Measurements from ENCODE around the gene ADCYAP1R1.

The ADCYAP1R1 gene

GRCh38 chr7:31069860-31070555 is 17.9 kb downstream of the ADCYAP1R1 start:
- DNase-seq: no peak

DNA sequence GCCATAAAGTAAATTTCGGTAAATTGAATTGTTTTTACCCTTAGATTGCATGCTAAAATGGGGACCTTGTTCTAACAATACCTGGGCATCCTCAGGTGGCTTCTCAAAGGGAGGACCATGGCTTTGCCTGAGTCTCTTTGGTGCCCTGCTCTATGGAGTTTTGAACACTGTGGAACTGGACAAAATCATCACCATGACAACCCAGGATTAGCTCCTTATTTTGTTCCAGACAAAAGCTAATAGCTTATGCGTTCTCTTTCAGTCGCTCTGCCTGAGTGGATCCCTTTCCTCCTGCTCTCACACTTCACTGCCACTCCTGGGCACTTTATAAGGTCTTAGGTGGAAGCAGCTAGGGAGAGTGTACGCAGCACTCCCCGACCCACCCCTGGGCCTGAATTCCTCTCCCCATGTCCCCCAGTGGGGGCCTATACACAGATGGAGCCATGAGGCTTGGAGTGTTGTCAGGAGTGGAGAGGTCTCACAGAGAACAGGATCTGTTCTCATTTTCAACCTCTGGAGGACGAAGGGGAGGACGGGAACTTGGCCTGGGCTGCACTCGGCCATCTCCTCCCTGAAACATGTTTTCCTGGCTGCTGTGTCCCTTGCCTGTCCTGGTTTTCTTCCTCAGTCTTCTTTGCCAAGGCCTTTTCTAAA is 19.0 kb downstream of the ADCYAP1R1 start:
- no peak for DNase-seq

- DNase-seq: no peak
Observed at GRCh38 chr7:31071645-31072029, 19.5 kb downstream of the ADCYAP1R1 start.

GRCh38 chr7:31073326-31074119 is 21.4 kb downstream of the ADCYAP1R1 start:
- DNase-seq: no peak

DNA sequence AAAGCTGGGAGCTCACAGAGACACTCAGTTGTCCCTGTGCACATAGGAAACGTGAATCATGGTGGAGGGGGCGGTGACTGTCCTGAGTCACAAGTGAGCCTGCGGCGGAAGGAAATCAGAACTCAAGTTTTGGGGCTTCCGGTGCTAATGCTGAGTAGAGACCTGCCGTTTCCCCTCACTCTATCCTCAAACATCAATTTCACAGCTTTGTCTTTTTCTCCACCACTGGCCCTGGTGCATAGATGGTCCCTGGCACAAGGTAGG is 21.9 kb downstream of the ADCYAP1R1 start:
- DNase-seq: no peak

GRCh38 chr7:31074403-31075085 is 22.4 kb downstream of the ADCYAP1R1 start:
- DNase-seq: no peak

DNA sequence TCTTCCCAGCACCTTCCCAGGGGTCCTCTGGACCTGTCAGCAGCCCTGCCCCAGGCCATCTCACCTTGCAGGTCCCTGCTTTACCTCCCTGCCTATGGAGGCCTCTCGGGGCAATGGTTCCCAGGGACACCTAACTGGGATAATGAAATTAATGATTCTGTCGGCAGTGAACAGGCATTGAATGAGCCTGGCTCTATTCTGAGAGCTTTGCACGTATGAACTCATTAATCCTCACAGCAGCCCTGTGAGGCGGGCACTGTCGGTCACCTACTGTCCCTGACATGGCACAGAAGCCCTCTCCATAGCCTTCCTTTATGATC is 22.9 kb downstream of the ADCYAP1R1 start:
- DNase-seq: no peak

GRCh38 chr7:31076051-31076450 is 23.9 kb downstream of the ADCYAP1R1 start:
- DNase-seq: no peak

GRCh38 chr7:31076641-31077310 is 24.7 kb downstream of the ADCYAP1R1 start:
- DNase-seq: no peak

DNA sequence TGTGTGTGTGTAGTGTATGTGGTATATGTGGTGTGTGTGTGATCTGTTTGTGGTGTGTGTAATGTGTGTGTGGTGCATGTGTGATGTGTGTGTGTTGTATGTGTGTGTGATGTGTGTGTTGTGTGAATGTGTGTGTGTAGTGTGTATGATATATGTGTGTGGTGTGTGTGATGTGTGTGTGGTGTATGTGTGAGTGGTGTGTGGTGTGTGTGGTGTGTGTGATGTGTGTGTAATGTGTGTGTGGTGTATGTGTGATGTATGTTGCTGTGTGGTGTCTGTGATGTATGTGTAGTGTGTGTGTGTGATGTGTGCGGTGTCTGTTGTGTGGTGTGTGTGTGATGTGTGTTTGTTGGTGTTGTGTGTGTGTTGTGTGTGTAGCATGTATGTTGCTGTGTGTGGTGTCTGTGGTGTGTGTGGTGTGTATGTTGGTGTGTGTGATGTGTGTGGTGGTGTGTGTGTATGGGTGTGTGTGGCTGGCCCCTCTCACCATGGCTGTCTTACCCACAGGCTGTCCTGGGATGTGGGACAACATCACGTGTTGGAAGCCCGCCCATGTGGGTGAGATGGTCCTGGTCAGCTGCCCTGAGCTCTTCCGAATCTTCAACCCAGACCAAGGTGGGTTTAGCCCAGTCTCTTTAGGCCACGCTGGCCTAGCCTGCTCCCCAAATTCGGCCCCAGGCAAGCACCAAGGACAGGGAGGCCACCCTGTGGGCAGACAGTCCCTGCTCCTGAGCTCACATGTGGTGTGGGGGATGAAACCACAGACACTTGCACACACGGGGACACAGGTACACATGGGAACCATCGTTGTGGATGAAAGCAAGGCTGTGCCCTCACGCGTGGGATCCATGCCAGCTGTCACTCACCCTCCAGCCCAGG is 25.6 kb downstream of the ADCYAP1R1 start:
- no peak for DNase-seq

DNA sequence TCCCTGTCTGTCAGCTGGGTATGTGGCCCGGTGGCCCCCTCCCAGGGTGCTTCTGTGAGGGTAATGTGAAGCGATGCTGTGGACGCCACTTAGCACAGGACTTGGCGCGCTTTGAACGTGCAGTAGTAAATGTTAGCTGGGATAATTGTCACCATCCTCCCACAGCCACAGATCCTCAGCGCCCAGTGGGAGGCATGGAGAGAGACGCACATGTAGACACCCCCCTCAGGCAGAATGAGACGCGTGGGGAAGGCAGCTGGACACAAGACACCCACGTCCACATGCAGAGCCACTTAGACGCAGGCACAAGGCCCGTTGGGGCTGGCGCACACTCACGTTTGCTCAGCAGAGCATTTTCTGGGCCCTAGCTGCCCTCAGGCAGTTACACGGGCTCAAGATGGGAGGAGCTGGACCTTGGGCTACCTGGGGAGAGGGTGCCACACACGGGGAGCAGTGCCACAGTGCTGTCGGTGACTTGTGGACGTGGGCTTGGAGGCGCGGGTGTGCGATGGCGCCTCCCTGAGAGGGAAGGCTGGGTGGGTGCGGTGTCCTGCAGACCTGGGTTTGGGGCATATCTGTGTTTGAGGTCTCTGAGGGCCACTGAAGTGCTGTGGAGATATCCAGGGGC is 26.4 kb downstream of the ADCYAP1R1 start:
- DNase-seq: no peak

GRCh38 chr7:31079126-31079823 is 27.2 kb downstream of the ADCYAP1R1 start:
- no peak for DNase-seq

GRCh38 chr7:31079824-31080511 is 27.9 kb downstream of the ADCYAP1R1 start:
- DNase-seq: no peak

DNA sequence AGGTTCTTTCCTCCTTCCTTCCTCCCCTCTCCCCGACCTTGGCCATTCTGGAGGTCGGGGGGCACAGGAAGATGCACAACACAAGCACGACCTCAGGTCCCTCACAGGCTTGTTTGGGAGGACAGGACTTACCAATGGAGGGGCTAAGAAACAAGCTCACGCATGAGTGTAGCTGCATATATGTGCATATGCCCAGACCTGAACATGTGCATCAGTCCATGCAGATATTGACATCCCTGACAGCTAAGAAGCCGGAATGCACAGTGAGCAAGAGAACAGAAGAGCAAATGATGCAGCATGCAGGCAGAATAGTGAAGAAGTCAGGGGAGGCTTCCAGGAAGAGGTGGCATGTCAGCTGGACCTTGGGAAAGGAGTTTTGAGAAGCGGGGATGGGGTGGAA is 28.7 kb downstream of the ADCYAP1R1 start:
- no peak for DNase-seq

DNA sequence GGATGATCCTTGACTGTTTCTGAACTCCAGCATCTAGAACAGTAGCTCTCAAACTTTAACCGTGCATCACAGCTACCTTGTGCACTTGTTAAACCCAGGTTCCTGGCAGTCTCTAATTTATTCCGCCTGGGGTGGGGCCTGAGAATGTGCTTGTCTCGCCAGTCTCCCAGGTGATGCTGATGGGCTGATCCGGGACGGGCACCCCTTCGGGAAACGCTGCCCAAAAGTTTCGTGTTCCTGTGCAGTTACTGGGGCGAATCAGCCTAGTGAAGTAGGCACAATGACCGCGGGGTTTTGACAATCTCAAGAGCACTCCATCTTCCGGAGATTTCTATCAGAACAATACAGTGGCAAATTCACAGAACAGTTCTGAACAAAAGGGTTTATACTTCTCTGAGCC is 29.9 kb downstream of the ADCYAP1R1 start:
- DNase-seq: no peak

- DNase-seq: no peak
Observed at GRCh38 chr7:31082447-31082846, 30.3 kb downstream of the ADCYAP1R1 start.

GRCh38 chr7:31083210-31083786 is 31.2 kb downstream of the ADCYAP1R1 start:
- DNase-seq: no peak

- no peak for DNase-seq
Observed at GRCh38 chr7:31084226-31084625, 32.1 kb downstream of the ADCYAP1R1 start.

DNA sequence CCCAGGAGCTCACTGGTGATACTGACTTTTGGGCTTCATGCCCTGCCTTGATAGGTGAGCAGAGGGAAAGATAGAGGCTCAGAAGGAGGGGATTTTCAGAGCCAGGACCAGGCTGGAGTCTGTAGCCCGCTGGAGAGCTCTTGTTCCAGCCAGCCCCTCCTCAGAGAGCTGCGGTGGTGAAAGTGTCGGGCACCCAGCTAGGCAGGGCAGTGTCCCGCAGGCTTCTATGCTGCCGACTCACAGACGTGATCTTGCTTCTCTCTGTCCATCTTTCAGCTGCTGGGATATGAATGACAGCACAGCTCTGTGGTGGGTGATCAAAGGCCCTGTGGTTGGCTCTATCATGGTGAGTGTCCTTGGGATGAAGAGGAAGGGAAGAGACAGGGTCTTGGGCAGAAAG is 35.2 kb downstream of the ADCYAP1R1 start:
- DNase-seq: no peak

GRCh38 chr7:31091924-31092434 is 39.9 kb downstream of the ADCYAP1R1 start:
- no peak for DNase-seq

Measured in activated CD4-positive, alpha-beta T cell treated with anti-CD3 and anti-CD28 coated beads for 4 hours (primary cell).